HepG2 (cell line): ENCODE results near the gene EIF4ENIF1. TPM values are rescaled to one million over a fixed set of nuclear protein-coding genes. Genes with fewer than 3 reads are reported as not detected.

ENCODE experiments used
- ADNP ChIP-seq: sonication (generic); formaldehyde crosslinking; IDR thresholded peaks from 2 replicates; pipeline ENCODE4 v1.4.0; 2020; ENCODE audit warnings: missing genetic modification reagents
- ATM ChIP-seq: fragments of 450-650 bp; IDR thresholded peaks from 2 replicates; pipeline ENCODE4 v1.7.1; 2017; ENCODE audit warnings: mild to moderate bottlenecking, borderline replicate concordance
- CENPT ChIP-seq: sonication (generic); formaldehyde crosslinking; IDR thresholded peaks from 2 replicates; pipeline ENCODE4 v1.8.0; 2022; ENCODE audit warnings: low read depth, mild to moderate bottlenecking, moderate library complexity, missing genetic modification reagents
- CREBL2 ChIP-seq: sonication (generic); formaldehyde crosslinking; IDR thresholded peaks from 2 replicates; pipeline ENCODE4 v1.8.1; 2023; ENCODE audit warnings: missing genetic modification reagents, mild to moderate bottlenecking, borderline replicate concordance
- EHMT2 ChIP-seq: fragments of 200-600 bp; sonication (generic); IDR thresholded peaks from 2 replicates; pipeline ENCODE4 v1.7.0; 2017; ENCODE audit warnings: antibody characterized with exemption, low read depth, low read length, borderline replicate concordance
- FLYWCH1 ChIP-seq: sonication (generic); formaldehyde crosslinking; IDR thresholded peaks from 2 replicates; pipeline ENCODE4 v1.8.1; 2023; ENCODE audit warnings: mild to moderate bottlenecking, missing genetic modification reagents
- ISX ChIP-seq: sonication (generic); formaldehyde crosslinking; conservative IDR thresholded peaks from 2 replicates; pipeline ENCODE4 v1.5.0; 2020; ENCODE audit warnings: missing genetic modification reagents
- KAT8 ChIP-seq: IDR thresholded peaks from 2 replicates; pipeline ENCODE4 v1.6.1; 2016; ENCODE audit warnings: missing genetic modification reagents, missing compliant biosample characterization
- KLF11 ChIP-seq: IDR thresholded peaks from 2 replicates; pipeline ENCODE4 v1.6.1; 2016; ENCODE audit warnings: missing compliant biosample characterization
- MED8 ChIP-seq: sonication (generic); formaldehyde crosslinking; IDR thresholded peaks from 2 replicates; pipeline ENCODE4 v1.8.1; 2023; ENCODE audit warnings: mild to moderate bottlenecking, missing genetic modification reagents; ENCODE audit not compliant: insufficient replicate concordance
- MTA3 ChIP-seq: sonication (generic); formaldehyde crosslinking; IDR thresholded peaks from 2 replicates; pipeline ENCODE4 v1.4.0; 2020; ENCODE audit warnings: missing genetic modification reagents
- MYNN ChIP-seq: sonication (generic); formaldehyde crosslinking; IDR thresholded peaks from 2 replicates; pipeline ENCODE4 v1.4.0; 2020; ENCODE audit warnings: mild to moderate bottlenecking, low read depth, missing genetic modification reagents
- NFE2 ChIP-seq: sonication (generic); formaldehyde crosslinking; IDR thresholded peaks from 2 replicates; pipeline ENCODE4 v1.4.0; 2020; ENCODE audit warnings: missing genetic modification reagents
- NR2F1 ChIP-seq, 2 experiments: fragments of 450-650 bp in 1 of 2; formaldehyde crosslinking in 1 of 2; IDR thresholded peaks; 2 replicates each; pipeline versions ENCODE4 v1.5.0 to v1.6.1; 2016 to 2020; ENCODE audit warnings: mild to moderate bottlenecking in 1 of 2, missing compliant biosample characterization in 1 of 2, missing genetic modification reagents in 1 of 2, moderate library complexity in 1 of 2
- NRL ChIP-seq: sonication (generic); formaldehyde crosslinking; IDR thresholded peaks from 2 replicates; pipeline ENCODE4 v1.5.0; 2020; ENCODE audit warnings: missing genetic modification reagents, mild to moderate bottlenecking, moderate library complexity, borderline replicate concordance
- RXRB ChIP-seq: IDR thresholded peaks from 2 replicates; pipeline ENCODE4 v1.6.1; 2016; ENCODE audit warnings: borderline replicate concordance, missing genetic modification reagents, missing compliant biosample characterization
- SCMH1 ChIP-seq: sonication (generic); formaldehyde crosslinking; IDR thresholded peaks from 2 replicates; pipeline ENCODE4 v1.9.0; 2021; ENCODE audit warnings: missing genetic modification reagents, mild to moderate bottlenecking, borderline replicate concordance
- SETDB1 ChIP-seq: sonication (generic); formaldehyde crosslinking; IDR thresholded peaks from 2 replicates; pipeline ENCODE4 v1.5.1; 2020; ENCODE audit warnings: missing genetic modification reagents, mild to moderate bottlenecking, borderline replicate concordance
- YEATS4 ChIP-seq: sonication (generic); formaldehyde crosslinking; IDR thresholded peaks from 2 replicates; pipeline ENCODE4 v1.4.0; 2020; ENCODE audit warnings: missing genetic modification reagents, borderline replicate concordance
- ZNF563 ChIP-seq: sonication (generic); formaldehyde crosslinking; IDR thresholded peaks from 2 replicates; pipeline ENCODE4 v1.8.0; 2022; ENCODE audit warnings: mild to moderate bottlenecking, moderate library complexity, missing genetic modification reagents
- ZNF652 ChIP-seq: IDR thresholded peaks from 2 replicates; pipeline ENCODE4 v1.6.1; 2016; ENCODE audit warnings: low read depth, borderline replicate concordance
- ZNF772 ChIP-seq: sonication (generic); formaldehyde crosslinking; IDR thresholded peaks from 2 replicates; pipeline ENCODE4 v1.5.0; 2020; ENCODE audit warnings: mild to moderate bottlenecking, missing genetic modification reagents
- ZNF784 ChIP-seq: sonication (generic); formaldehyde crosslinking; IDR thresholded peaks from 2 replicates; pipeline ENCODE4 v1.5.1; 2020; ENCODE audit warnings: missing genetic modification reagents, mild to moderate bottlenecking, borderline replicate concordance
- polyA plus RNA-seq, 8 experiments: library from polyadenylated mRNA; depleted of rRNA in 3 of 8; stranded (reverse) in 7 of 8; unstranded in 1 of 8; fragments of >200 nt; fragmentation: Illumina TruSeq in 4 of 8; extraction: Trizol in 4 of 8; gene quantifications; 2 replicates each; pipeline versions ENCODE4 v1.2.1 to v1.2.3, GENCODE V29; 2011 to 2016; ENCODE audit warnings: low read depth in 4 of 8, missing spikeins in 1 of 8, mixed read lengths in 1 of 8; ENCODE audit not compliant: insufficient read depth in 1 of 8
- total RNA-seq, 5 experiments: library from RNA; depleted of rRNA; stranded (reverse); fragments of >200 nt; fragmentation: Illumina TruSeq; extraction: Trizol; gene quantifications; 2 replicates each; pipeline ENCODE4 v1.2.3, GENCODE V29; 2016; ENCODE audit warnings: low read depth in 1 of 5
- TF ChIP-seq, protein P1 (sequence below): sonication (generic); formaldehyde crosslinking; IDR thresholded peaks from 2 replicates; pipeline ENCODE4 v1.4.0; 2020; ENCODE audit warnings: missing genetic modification reagents
- TF ChIP-seq, protein P2 (sequence below): sonication (generic); formaldehyde crosslinking; IDR thresholded peaks from 2 replicates; pipeline ENCODE4 v1.4.0; 2020; ENCODE audit warnings: missing genetic modification reagents, borderline replicate concordance

EIF4ENIF1 gene
- total and polyA plus RNA-seq, 2 of the 13 experiments (the other 11 are each of a cell fraction or from before 2014, with no cell fraction given) = 11.9 to 12.3 TPM

GRCh38 chr22:31489632-31490495 lies at the start of gene EIF4ENIF1 (continued):
- TF ChIP-seq EHMT2 (no peak), ADNP (CRISPR knock-in tag) (no peak), MYNN (CRISPR knock-in tag) (no peak), CREBL2 (CRISPR knock-in tag) (peak; percentile 79; the same call in 1 of the 2 replicates), SCMH1 (CRISPR knock-in tag) (no peak), KLF11 (CRISPR knock-in tag) (no peak), CENPT (CRISPR knock-in tag) (no peak; the same call in 1 of the 2 replicates), ZNF772 (CRISPR knock-in tag) (peak; percentile 62; the same call in 1 of the 2 replicates), MED8 (CRISPR knock-in tag) (no peak), NFE2 (CRISPR knock-in tag) (no peak), MTA3 (no peak), FLYWCH1 (CRISPR knock-in tag) (no peak), ZNF563 (CRISPR knock-in tag) (peak; percentile 85), KAT8 (CRISPR knock-in tag) (peak; percentile 62; the same call in 1 of the 2 replicates), YEATS4 (CRISPR knock-in tag) (peak; percentile 75; the same call in 1 of the 2 replicates), ZNF784 (CRISPR knock-in tag) (0 out of 2 replicates have a peak, but pooled peaks have one; percentile 34), SETDB1 (no peak), RXRB (CRISPR knock-in tag) (peak; percentile 19; the same call in 1 of the 2 replicates), ATM (no peak), ZNF652 (CRISPR knock-in tag) (no peak), NR2F1 (CRISPR knock-in tag; IDR thresholded peaks at IDR 0.05) (no peak), NRL (CRISPR knock-in tag) (no peak), ISX (CRISPR knock-in tag) (no peak)
- TF ChIP-seq, protein P1, sequence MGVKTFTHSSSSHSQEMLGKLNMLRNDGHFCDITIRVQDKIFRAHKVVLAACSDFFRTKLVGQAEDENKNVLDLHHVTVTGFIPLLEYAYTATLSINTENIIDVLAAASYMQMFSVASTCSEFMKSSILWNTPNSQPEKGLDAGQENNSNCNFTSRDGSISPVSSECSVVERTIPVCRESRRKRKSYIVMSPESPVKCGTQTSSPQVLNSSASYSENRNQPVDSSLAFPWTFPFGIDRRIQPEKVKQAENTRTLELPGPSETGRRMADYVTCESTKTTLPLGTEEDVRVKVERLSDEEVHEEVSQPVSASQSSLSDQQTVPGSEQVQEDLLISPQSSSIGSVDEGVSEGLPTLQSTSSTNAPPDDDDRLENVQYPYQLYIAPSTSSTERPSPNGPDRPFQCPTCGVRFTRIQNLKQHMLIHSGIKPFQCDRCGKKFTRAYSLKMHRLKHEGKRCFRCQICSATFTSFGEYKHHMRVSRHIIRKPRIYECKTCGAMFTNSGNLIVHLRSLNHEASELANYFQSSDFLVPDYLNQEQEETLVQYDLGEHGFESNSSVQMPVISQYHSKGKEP = no peak
- TF ChIP-seq, protein P2, sequence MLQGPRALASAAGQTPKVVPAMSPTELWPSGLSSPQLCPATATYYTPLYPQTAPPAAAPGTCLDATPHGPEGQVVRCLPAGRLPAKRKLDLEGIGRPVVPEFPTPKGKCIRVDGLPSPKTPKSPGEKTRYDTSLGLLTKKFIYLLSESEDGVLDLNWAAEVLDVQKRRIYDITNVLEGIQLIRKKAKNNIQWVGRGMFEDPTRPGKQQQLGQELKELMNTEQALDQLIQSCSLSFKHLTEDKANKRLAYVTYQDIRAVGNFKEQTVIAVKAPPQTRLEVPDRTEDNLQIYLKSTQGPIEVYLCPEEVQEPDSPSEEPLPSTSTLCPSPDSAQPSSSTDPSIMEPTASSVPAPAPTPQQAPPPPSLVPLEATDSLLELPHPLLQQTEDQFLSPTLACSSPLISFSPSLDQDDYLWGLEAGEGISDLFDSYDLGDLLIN (CRISPR knock-in tag) = no peak; the same call in 1 of the 2 replicates
